ENCODE data around the gene KMT5B. TPM values are rescaled to one million over a fixed set of nuclear protein-coding genes. Genes with fewer than 3 reads are reported as not detected.
A peak's percentile ranks its signal among the peaks of the same experiment; 100 is the strongest.

Gene KMT5B
- total and polyA plus RNA-seq, 10 of the 15 experiments (the other 5 are each of a cell fraction or from before 2014, with no cell fraction given) = 4.7 to 21.8 (median 18.0) TPM

DNA sequence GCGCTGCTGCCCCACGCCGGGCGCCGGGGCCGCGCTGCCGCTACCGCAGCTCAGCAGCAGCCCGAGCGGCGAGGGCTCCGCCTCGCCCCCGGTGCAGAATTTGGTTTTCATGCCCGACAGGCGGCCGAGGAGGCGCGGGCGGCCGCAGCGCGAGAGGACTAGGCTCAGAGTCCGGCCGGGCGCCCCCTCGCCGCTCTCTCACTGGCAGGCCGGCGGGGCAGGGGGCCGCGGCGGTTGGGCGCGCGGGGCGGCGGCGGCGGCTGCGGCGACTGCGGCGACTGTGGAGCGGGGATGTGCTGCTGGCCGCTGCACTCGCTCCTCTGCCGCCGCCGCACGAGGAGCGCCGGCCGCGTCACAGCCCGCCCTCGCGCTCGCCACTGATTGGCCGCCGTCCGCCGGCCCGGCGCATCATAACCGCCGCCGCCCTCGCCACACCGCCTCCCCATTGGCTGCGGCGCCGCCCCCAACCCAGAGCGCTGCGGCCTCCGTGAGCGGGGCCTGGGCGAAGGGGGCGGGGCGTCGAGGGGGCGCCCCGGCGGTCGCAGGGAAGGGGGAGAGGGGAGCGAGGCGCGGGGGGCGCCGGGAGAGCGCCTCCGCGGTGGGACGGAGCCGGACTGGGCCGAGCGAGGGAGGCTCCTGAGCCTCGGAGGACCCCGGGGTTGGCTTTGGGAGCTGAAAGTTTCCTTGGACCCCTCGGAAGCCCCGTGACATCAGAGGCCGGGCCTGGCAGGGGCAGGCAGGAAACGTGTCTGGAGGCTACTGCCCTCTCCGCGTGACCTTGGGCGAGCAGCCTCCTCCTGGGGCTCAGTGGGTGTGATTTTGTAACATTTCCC, 91.8 kb downstream of the KMT5B start, which contains the start of gene CHKA (continued):
- TF ChIP-seq NRF1 (conservative IDR thresholded peaks at IDR 0.05; ENCODE audit: low read depth, low read length) (no peak), MYC (IDR thresholded peaks at IDR 0.05; ENCODE audit: insufficient read depth, insufficient read length, insufficient replicate concordance, low read length, severe bottlenecking) (peak; percentile 51), MXI1 (IDR thresholded peaks at IDR 0.05; ENCODE audit: low read depth, low read length) (peak; percentile 63; the same call in 1 of the 2 replicates), DPF2 (IDR thresholded peaks at IDR 0.05) (peak; percentile 75), EP300 (IDR thresholded peaks at IDR 0.05; ENCODE audit: borderline replicate concordance in 1 of 2, control insufficient read depth in 1 of 2, low read depth in 2 of 2, low read length in 2 of 2) (no peak), ZSCAN29 (IDR thresholded peaks at IDR 0.05) (no peak), POLR2AphosphoS5 (IDR thresholded peaks at IDR 0.05; ENCODE audit: low read length) (peak; percentile 49; the same call in 1 of the 2 replicates), BHLHE40 (IDR thresholded peaks at IDR 0.05; ENCODE audit: borderline replicate concordance in 1 of 2, low read depth in 2 of 2, low read length in 1 of 2) (peak; percentile 71 to 95; a peak in 3 of 4 replicates), BACH1 (IDR thresholded peaks at IDR 0.05; ENCODE audit: borderline replicate concordance) (peak; percentile 64), BRCA1 (IDR thresholded peaks at IDR 0.05; ENCODE audit: low read depth, low read length) (no peak), RB1 (IDR thresholded peaks at IDR 0.05; ENCODE audit: borderline replicate concordance) (no peak), CHD1 (IDR thresholded peaks at IDR 0.05; ENCODE audit: low read depth, low read length) (no peak), RELA (IDR thresholded peaks at IDR 0.05; ENCODE audit: borderline replicate concordance, partially characterized antibody) (no peak), MYB (IDR thresholded peaks at IDR 0.05; ENCODE audit: borderline replicate concordance, low read depth, low read length) (no peak), ZNF217 (IDR thresholded peaks at IDR 0.05) (peak; percentile 29; the same call in 1 of the 2 replicates), SMC3 (IDR thresholded peaks at IDR 0.05; ENCODE audit: borderline replicate concordance, low read length) (no peak), CHD4 (IDR thresholded peaks at IDR 0.05) (no peak)
- TF ChIP-seq, protein P1, sequence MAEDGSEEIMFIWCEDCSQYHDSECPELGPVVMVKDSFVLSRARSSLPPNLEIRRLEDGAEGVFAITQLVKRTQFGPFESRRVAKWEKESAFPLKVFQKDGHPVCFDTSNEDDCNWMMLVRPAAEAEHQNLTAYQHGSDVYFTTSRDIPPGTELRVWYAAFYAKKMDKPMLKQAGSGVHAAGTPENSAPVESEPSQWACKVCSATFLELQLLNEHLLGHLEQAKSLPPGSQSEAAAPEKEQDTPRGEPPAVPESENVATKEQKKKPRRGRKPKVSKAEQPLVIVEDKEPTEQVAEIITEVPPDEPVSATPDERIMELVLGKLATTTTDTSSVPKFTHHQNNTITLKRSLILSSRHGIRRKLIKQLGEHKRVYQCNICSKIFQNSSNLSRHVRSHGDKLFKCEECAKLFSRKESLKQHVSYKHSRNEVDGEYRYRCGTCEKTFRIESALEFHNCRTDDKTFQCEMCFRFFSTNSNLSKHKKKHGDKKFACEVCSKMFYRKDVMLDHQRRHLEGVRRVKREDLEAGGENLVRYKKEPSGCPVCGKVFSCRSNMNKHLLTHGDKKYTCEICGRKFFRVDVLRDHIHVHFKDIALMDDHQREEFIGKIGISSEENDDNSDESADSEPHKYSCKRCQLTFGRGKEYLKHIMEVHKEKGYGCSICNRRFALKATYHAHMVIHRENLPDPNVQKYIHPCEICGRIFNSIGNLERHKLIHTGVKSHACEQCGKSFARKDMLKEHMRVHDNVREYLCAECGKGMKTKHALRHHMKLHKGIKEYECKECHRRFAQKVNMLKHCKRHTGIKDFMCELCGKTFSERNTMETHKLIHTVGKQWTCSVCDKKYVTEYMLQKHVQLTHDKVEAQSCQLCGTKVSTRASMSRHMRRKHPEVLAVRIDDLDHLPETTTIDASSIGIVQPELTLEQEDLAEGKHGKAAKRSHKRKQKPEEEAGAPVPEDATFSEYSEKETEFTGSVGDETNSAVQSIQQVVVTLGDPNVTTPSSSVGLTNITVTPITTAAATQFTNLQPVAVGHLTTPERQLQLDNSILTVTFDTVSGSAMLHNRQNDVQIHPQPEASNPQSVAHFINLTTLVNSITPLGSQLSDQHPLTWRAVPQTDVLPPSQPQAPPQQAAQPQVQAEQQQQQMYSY (CRISPR knock-in tag; IDR thresholded peaks at IDR 0.05) = no peak
- TF ChIP-seq, protein P2, sequence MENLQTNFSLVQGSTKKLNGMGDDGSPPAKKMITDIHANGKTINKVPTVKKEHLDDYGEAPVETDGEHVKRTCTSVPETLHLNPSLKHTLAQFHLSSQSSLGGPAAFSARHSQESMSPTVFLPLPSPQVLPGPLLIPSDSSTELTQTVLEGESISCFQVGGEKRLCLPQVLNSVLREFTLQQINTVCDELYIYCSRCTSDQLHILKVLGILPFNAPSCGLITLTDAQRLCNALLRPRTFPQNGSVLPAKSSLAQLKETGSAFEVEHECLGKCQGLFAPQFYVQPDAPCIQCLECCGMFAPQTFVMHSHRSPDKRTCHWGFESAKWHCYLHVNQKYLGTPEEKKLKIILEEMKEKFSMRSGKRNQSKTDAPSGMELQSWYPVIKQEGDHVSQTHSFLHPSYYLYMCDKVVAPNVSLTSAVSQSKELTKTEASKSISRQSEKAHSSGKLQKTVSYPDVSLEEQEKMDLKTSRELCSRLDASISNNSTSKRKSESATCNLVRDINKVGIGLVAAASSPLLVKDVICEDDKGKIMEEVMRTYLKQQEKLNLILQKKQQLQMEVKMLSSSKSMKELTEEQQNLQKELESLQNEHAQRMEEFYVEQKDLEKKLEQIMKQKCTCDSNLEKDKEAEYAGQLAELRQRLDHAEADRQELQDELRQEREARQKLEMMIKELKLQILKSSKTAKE (IDR thresholded peaks at IDR 0.05; ENCODE audit: low read depth, poor library complexity, severe bottlenecking) = no peak
